SK-N-SH (cell line): ENCODE measurements around the gene NIPSNAP3A. TPM values are rescaled to one million over a fixed set of nuclear protein-coding genes. Genes with fewer than 3 reads are reported as not detected.

Experiments used
- CTCF ChIA-PET: fragments of 300-600, 350-600 bp; formaldehyde crosslinking; extraction: SDS; loops from one replicate; lab custom pipeline; 2021; lab: Yijun Ruan, JAX
- POLR2A ChIA-PET: fragments of 350-600 bp; sonication (Branson Sonifier 250); formaldehyde crosslinking; extraction: SDS; loops from one replicate; lab custom pipeline; 2020; ENCODE audit warnings: antibody characterized with exemption, inconsistent platforms; lab: Yijun Ruan, JAX
- DNase-seq: peaks from one replicate; pipeline ENCODE4 v3.0.0; 2012
- H2AFZ ChIP-seq: fragments of 200-600 bp; sonication (generic); 2 replicates; pipeline ENCODE4 v1.8.1; 2016; ENCODE audit warnings: antibody characterized with exemption, mild to moderate bottlenecking, low read depth
- H3F3A ChIP-seq: fragments of 200-600 bp; sonication (generic); replicated peaks from 2 replicates; pipeline ENCODE3; 2016; ENCODE audit warnings: antibody characterized with exemption, mild to moderate bottlenecking; ENCODE audit not compliant: insufficient read depth
- H3K27ac ChIP-seq, 2 experiments: fragments of 200-500 bp in 1 of 2; fragments of 200-600 bp in 1 of 2; sonication (Bioruptor generic) in 1 of 2; sonication (generic), shearing (Covaris generic) in 1 of 2; 2 replicates each; pipeline versions ENCODE4 v1.5.1 to v1.6.1; 2014 to 2016; ENCODE audit warnings: low read depth in 2 of 2, inconsistent platforms in 1 of 2, low read length in 1 of 2, mild to moderate bottlenecking in 1 of 2, mixed read lengths in 1 of 2
- H3K27me3 ChIP-seq: fragments of 200-600 bp; sonication (generic), shearing (Covaris generic); 2 replicates; pipeline ENCODE4 v1.6.1; 2016; ENCODE audit warnings: mixed run types; ENCODE audit not compliant: insufficient read depth
- H3K36me3 ChIP-seq, 2 experiments: fragments of 200-500 bp in 1 of 2; fragments of 200-600 bp in 1 of 2; sonication (Bioruptor generic) in 1 of 2; sonication (generic) in 1 of 2; replicated peaks in 1 of 2; 2 replicates each; pipeline versions ENCODE3 to v1.5.1; 2014 to 2016; ENCODE audit warnings: low read length in 1 of 2, mild to moderate bottlenecking in 1 of 2; ENCODE audit not compliant: insufficient read depth in 2 of 2, control insufficient read depth in 1 of 2
- H3K4me1 ChIP-seq, 2 experiments: fragments of 200-500 bp in 1 of 2; fragments of 200-600 bp in 1 of 2; sonication (Bioruptor generic) in 1 of 2; sonication (generic), shearing (Covaris generic) in 1 of 2; 2 replicates each; pipeline versions ENCODE4 v1.5.1 to v1.6.1; 2014 to 2016; ENCODE audit warnings: low read depth in 1 of 2, low read length in 1 of 2, mixed run types in 1 of 2; ENCODE audit not compliant: insufficient read depth in 2 of 2, control insufficient read depth in 1 of 2
- H3K4me2 ChIP-seq: fragments of 200-600 bp; sonication (generic), shearing (Covaris generic); 2 replicates; pipeline ENCODE4 v1.6.1; 2017; ENCODE audit warnings: mixed run types
- H3K4me3 ChIP-seq, 2 experiments: fragments of 200-500 bp in 1 of 2; fragments of 200-600 bp in 1 of 2; sonication (Bioruptor generic) in 1 of 2; sonication (generic), shearing (Covaris generic) in 1 of 2; 2 replicates each; pipeline versions ENCODE4 v1.5.1 to v1.8.1; 2014 to 2016; ENCODE audit warnings: low read depth in 2 of 2, inconsistent platforms in 1 of 2, low read length in 1 of 2, mild to moderate bottlenecking in 1 of 2, mixed read lengths in 1 of 2, moderate library complexity in 1 of 2
- H3K79me2 ChIP-seq: fragments of 200-600 bp; sonication (generic); 2 replicates; pipeline ENCODE4 v1.8.1; 2017; ENCODE audit warnings: mild to moderate bottlenecking; ENCODE audit not compliant: insufficient read depth
- H3K9ac ChIP-seq: fragments of 200-600 bp; sonication (generic); 2 replicates; pipeline ENCODE4 v1.6.1; 2017; ENCODE audit warnings: mixed run types
- H3K9me2 ChIP-seq: fragments of 200-600 bp; sonication (generic); 2 replicates; pipeline ENCODE4 v1.6.1; 2017; ENCODE audit warnings: mixed run types
- H3K9me3 ChIP-seq: fragments of 200-600 bp; sonication (generic); 2 replicates; pipeline ENCODE4 v1.6.1; 2017; ENCODE audit warnings: mixed run types, mild to moderate bottlenecking, moderate library complexity
- H4K20me1 ChIP-seq: fragments of 200-600 bp; sonication (generic); 2 replicates; pipeline ENCODE4 v1.6.1; 2017; ENCODE audit warnings: mild to moderate bottlenecking, mixed run types; ENCODE audit not compliant: insufficient read depth
- FOXM1 ChIP-seq: IDR thresholded peaks from 2 replicates; pipeline ENCODE4 v1.4.0; 2012; ENCODE audit warnings: low read depth, mild to moderate bottlenecking
- GABPA ChIP-seq: IDR thresholded peaks from 2 replicates; pipeline ENCODE4 v1.4.0; 2012; ENCODE audit warnings: low read depth, mild to moderate bottlenecking
- IRF3 ChIP-seq: fragments of 150-350 bp; IDR thresholded peaks from 2 replicates; pipeline ENCODE4 v1.6.1; 2016; ENCODE audit warnings: mild to moderate bottlenecking, low read depth, low read length
- RAD21 ChIP-seq: IDR thresholded peaks from 2 replicates; pipeline ENCODE4 v1.6.1; 2012; ENCODE audit warnings: mild to moderate bottlenecking, low read length
- RCOR1 ChIP-seq: fragments of 150-350 bp; IDR thresholded peaks from 2 replicates; pipeline ENCODE4 v1.6.1; 2017; ENCODE audit warnings: antibody characterized with exemption, low read length
- USF1 ChIP-seq: IDR thresholded peaks from 2 replicates; pipeline ENCODE4 v1.4.0; 2012; ENCODE audit warnings: low read depth, borderline replicate concordance
- USF2 ChIP-seq: fragments of 150-350 bp; IDR thresholded peaks from 2 replicates; pipeline ENCODE4 v1.6.1; 2017; ENCODE audit warnings: antibody characterized with exemption, low read length, low read depth, borderline replicate concordance
- YY1 ChIP-seq: IDR thresholded peaks from 2 replicates; pipeline ENCODE4 v1.4.0; 2012; ENCODE audit warnings: low read depth, mild to moderate bottlenecking
- WGBS: methylation state at CpG from one replicate; pipeline ENCODE4 v1.1.6; 2017; ENCODE audit warnings: low lambda C conversion rate; 5-methylcytosine and 5-hydroxymethylcytosine counted together
- polyA plus RNA-seq, 3 experiments: library from polyadenylated mRNA; depleted of rRNA; stranded (reverse); fragments of >200 nt; gene quantifications; 2 replicates each; pipeline ENCODE4 v1.2.3, GENCODE V29; 2012

The NIPSNAP3A gene
- polyA plus RNA-seq, 1 of the 3 experiments (the other 2 are of a cell fraction) = 29.2 TPM

GRCh38 chr9:104772714-104773510 is 25.4 kb downstream of the NIPSNAP3A start (continued):
- TF ChIP-seq USF1 = no peak
- TF ChIP-seq IRF3 = no peak

GRCh38 chr9:104774132-104774531 is 26.6 kb downstream of the NIPSNAP3A start:
- CTCF ChIA-PET = interaction anchor here (0.8 kb wide), 1 partner anchor 387 kb away, joined by 3 read pairs; no protein-coding TSS in a partner anchor
- POLR2A ChIA-PET = no interaction called here

GRCh38 chr9:104774831-104775573 is 27.5 kb downstream of the NIPSNAP3A start:
- Histone ChIP-seq H3K4me3 (no peak overlapping the region), H3K4me2 (no peak overlapping the region), H2AFZ (no peak overlapping the region), H3F3A (no peaks in the 10 kb centered on the region), H3K9me2 (no peaks in the 10 kb centered on the region), H3K79me2 (no peaks in the 10 kb centered on the region), H3K27ac (no peak overlapping the region), H3K27me3 (no peaks in the 10 kb centered on the region), H3K36me3 (no peaks in the 10 kb centered on the region), H4K20me1 (no peaks in the 10 kb centered on the region), H3K9ac (no peak overlapping the region), H3K4me1 (no peaks in the 10 kb centered on the region), H3K9me3 (no peaks in the 10 kb centered on the region)
- 96% methylated on average over 11 of the region's 11 CpGs for WGBS
- no peak for TF ChIP-seq USF1
- no peak for TF ChIP-seq YY1
- no peak for TF ChIP-seq FOXM1
- no peak for TF ChIP-seq RAD21
- TF ChIP-seq USF2 = no peak
- no peak for DNase-seq
- ChIA-PET POLR2A (no interaction called here), CTCF (interaction anchor here (0.8 to 1.7 kb wide), 2 partner anchors 386 to 640 kb away, joined by 3 read pairs; no protein-coding TSS in a partner anchor)

More at GRCh38 chr9:104774132-104774531, 26.6 kb downstream of the NIPSNAP3A start:
- Histone ChIP-seq H3K9me2 (no peaks in the 10 kb centered on the region), H3K27ac (no peak overlapping the region), H3K36me3 (no peaks in the 10 kb centered on the region), H3K4me2 (no peak overlapping the region), H3K4me3 (no peak overlapping the region), H2AFZ (no peak overlapping the region), H3K79me2 (no peaks in the 10 kb centered on the region), H3K9ac (no peak overlapping the region), H4K20me1 (no peaks in the 10 kb centered on the region), H3K27me3 (no peaks in the 10 kb centered on the region), H3K4me1 (no peaks in the 10 kb centered on the region), H3K9me3 (no peaks in the 10 kb centered on the region), H3F3A (no peaks in the 10 kb centered on the region)
- TF ChIP-seq RCOR1 (no peak), GABPA (no peak)
- no peak for DNase-seq
- 89% methylated on average over 1 of the region's 1 CpG for WGBS
